Muscle layer of colon (tissue), 2 donors: ENCODE results near the gene SORD.
A peak's percentile ranks its signal among the peaks of the same experiment; 100 is the strongest.
"Not testable (repeated sequence)": the region's sequence is repeated elsewhere in the genome, so short reads cannot be mapped to it uniquely, and the experiment has no call there.

Experiments used
- H3K27ac ChIP-seq: one replicate; pipeline ENCODE4 v1.7.0; 2013; ENCODE audit warnings: low read depth, mild to moderate bottlenecking, low read length, moderate library complexity
- H3K27me3 ChIP-seq, 2 donors: one replicate each; pipeline ENCODE4 v1.7.0; 2013; ENCODE audit warnings: low read length in 2 of 2, mild to moderate bottlenecking in 2 of 2; ENCODE audit not compliant: insufficient read depth in 2 of 2, control insufficient read depth in 1 of 2
- H3K36me3 ChIP-seq: one replicate; pipeline ENCODE4 v1.7.0; 2013; ENCODE audit warnings: mild to moderate bottlenecking, low read length; ENCODE audit not compliant: insufficient read depth
- H3K4me1 ChIP-seq: one replicate; pipeline ENCODE4 v1.7.0; 2013; ENCODE audit warnings: mild to moderate bottlenecking, low read length; ENCODE audit not compliant: insufficient read depth
- H3K4me3 ChIP-seq, 2 donors: one replicate each; pipeline ENCODE4 v1.7.0; 2013; ENCODE audit warnings: low read length in 2 of 2, low read depth in 1 of 2, mild to moderate bottlenecking in 1 of 2, moderate library complexity in 1 of 2
- H3K9ac ChIP-seq: one replicate; pipeline ENCODE4 v1.7.0; 2013; ENCODE audit warnings: low read length
- H3K9me3 ChIP-seq: one replicate; pipeline ENCODE4 v1.7.0; 2013; ENCODE audit warnings: mild to moderate bottlenecking, low read length
- donor health status: abdominal sarcoma.
- donor health status: Adenocarcinoma of cecum.

Gene SORD

GRCh38 chr15:45022871-45023658 lies at the start of gene SORD:
SORD (plus strand) TSS chr15:45023195; CDS start chr15:45023284, 89 bp downstream.
- no peaks in the 10 kb centered on the region for H3K36me3 ChIP-seq
- no peaks in the 10 kb centered on the region for H3K27me3 ChIP-seq
- H3K9me3 ChIP-seq: no peaks in the 10 kb centered on the region
- peak within 1 kb of the TSS; percentile 65 to 72 for H3K4me3 ChIP-seq
- peaks cover 9% of the 10 kb centered on the region for H3K4me1 ChIP-seq
- peak within 1 kb of the TSS; percentile 27 for H3K9ac ChIP-seq
- peak within 1 kb of the TSS; percentile 65 for H3K27ac ChIP-seq

GRCh38 chr15:44976183-44976582 lies 46.8 kb upstream of the SORD start:
- H3K27ac ChIP-seq, H3K4me1 ChIP-seq, H3K27me3 ChIP-seq, H3K36me3 ChIP-seq, H3K9ac ChIP-seq, H3K4me3 ChIP-seq, H3K9me3 ChIP-seq: not testable (repeated sequence)

DNA sequence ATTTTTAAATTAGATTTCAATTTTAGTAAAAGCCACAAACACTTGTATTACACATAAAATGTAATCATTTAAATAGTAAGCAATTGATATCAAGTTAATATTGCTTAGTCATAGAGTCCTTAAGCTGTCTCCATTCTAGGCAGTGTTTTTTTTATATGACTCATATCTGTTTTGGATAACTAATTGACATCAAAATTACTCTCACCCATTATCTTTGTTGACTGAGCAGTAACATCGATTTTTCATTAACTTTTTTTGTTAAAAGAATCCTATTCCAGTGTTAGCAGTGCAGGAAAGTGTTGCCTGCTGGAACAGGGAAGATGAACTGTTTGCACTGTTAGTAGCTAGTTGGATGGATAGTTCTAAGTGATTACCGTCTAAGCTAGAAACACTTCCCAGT lies 45.2 kb upstream of the SORD start:
- H3K9ac ChIP-seq, H3K4me3 ChIP-seq, H3K4me1 ChIP-seq, H3K36me3 ChIP-seq, H3K27me3 ChIP-seq, H3K9me3 ChIP-seq, H3K27ac ChIP-seq: not testable (repeated sequence)

GRCh38 chr15:44979617-44980339 lies 43.2 kb upstream of the SORD start:
- not testable (repeated sequence) for H3K36me3 ChIP-seq, H3K27ac ChIP-seq, H3K9ac ChIP-seq, H3K9me3 ChIP-seq, H3K4me1 ChIP-seq, H3K27me3 ChIP-seq, H3K4me3 ChIP-seq

- not testable (repeated sequence) for H3K9me3 ChIP-seq, H3K9ac ChIP-seq, H3K27ac ChIP-seq, H3K4me1 ChIP-seq, H3K36me3 ChIP-seq, H3K4me3 ChIP-seq, H3K27me3 ChIP-seq
Measured at GRCh38 chr15:44984144-44984543, 38.9 kb upstream of the SORD start.

- H3K4me3 ChIP-seq, H3K27me3 ChIP-seq, H3K36me3 ChIP-seq, H3K27ac ChIP-seq, H3K9me3 ChIP-seq, H3K4me1 ChIP-seq, H3K9ac ChIP-seq: not testable (repeated sequence)
Measured at GRCh38 chr15:44986346-44987055, 36.5 kb upstream of the SORD start.

DNA sequence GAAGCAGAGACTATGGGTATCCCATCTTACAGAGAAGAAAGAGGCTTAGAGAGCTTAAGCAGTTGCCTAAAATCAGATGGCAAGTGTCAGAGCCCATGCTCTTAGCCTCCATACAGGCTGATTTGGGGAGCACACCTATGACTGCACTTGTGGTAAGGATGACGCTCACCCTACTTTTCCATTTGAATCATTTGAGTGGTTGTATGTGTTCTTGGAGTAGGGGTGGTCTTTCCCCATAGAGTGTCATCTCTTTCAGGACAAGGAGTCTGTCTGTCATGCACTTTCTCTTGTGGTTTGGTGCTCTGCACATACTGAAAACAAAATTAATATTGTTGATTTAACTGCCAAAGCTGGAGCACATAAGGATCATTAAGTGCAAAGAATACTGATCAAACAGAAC lies 35.3 kb upstream of the SORD start:
- H3K27me3 ChIP-seq, H3K36me3 ChIP-seq, H3K9ac ChIP-seq, H3K27ac ChIP-seq, H3K4me3 ChIP-seq, H3K4me1 ChIP-seq, H3K9me3 ChIP-seq: not testable (repeated sequence)

GRCh38 chr15:44988184-44988869 lies 34.7 kb upstream of the SORD start:
- not testable (repeated sequence) for H3K27ac ChIP-seq, H3K9me3 ChIP-seq, H3K9ac ChIP-seq, H3K27me3 ChIP-seq, H3K4me1 ChIP-seq, H3K4me3 ChIP-seq, H3K36me3 ChIP-seq

- H3K4me1 ChIP-seq, H3K9ac ChIP-seq, H3K36me3 ChIP-seq, H3K9me3 ChIP-seq, H3K4me3 ChIP-seq, H3K27me3 ChIP-seq, H3K27ac ChIP-seq: not testable (repeated sequence)
Measured at GRCh38 chr15:44988870-44989219, 34.1 kb upstream of the SORD start.

DNA sequence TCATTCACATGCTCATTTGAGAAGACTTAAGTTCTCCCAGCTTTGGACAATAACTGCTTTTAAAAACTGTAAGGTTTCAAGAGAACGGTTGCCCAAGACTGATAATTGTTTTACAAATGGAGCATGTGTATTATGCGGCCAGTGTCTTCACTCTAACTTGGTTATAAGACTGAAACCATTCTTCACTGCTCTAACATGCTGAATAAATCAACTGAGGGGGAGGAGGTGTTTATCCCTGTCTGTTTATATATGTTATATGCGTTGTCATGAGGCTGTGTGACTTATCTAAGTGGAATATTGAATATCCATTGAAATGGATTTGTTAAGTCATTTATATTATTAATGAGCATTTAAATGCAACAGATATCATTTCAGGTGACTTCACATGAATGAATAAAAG lies 25.4 kb upstream of the SORD start:
- H3K36me3 ChIP-seq, H3K9ac ChIP-seq, H3K4me1 ChIP-seq, H3K9me3 ChIP-seq, H3K4me3 ChIP-seq, H3K27me3 ChIP-seq, H3K27ac ChIP-seq: not testable (repeated sequence)

DNA sequence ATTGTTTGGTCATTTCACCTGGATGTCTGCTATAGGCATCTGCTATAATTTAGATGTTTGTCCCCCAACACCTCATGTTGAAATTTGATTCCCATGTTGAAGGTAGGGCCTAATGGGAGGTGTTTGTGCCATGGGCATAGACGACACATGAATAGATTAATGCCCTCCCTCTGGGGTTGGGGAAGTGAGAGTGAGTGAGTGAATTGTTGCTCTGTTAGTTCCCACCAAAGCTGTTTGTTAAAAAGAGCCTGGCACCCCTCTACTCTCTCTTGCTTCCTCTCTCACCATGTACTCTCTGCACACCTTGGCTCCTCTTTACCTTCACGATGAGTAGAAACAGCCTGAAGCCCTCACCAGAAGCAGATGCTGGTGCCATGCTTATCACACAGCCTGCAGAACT lies 23.9 kb upstream of the SORD start:
- no peaks in the 10 kb centered on the region for H3K4me1 ChIP-seq
- no peak overlapping the region for H3K27ac ChIP-seq
- H3K27me3 ChIP-seq: no peaks in the 10 kb centered on the region
- H3K36me3 ChIP-seq: no peaks in the 10 kb centered on the region
- no peak overlapping the region for H3K9ac ChIP-seq
- H3K9me3 ChIP-seq: no peaks in the 10 kb centered on the region
- no peak overlapping the region for H3K4me3 ChIP-seq
